Trophoblast cell (in vitro differentiated cells and primary cell): ENCODE results near the gene COL23A1.

Experiments
- DNase-seq, 2 donors: peaks; one replicate each; pipeline ENCODE4 v3.0.0-alpha.2; 2016
- H2AFZ ChIP-seq: 2 replicates; pipeline ENCODE4 v1.6.1; 2013; ENCODE audit warnings: low read length, moderate library complexity, mild to moderate bottlenecking; ENCODE audit not compliant: insufficient read depth, poor library complexity
- H2AK5ac ChIP-seq: 2 replicates; pipeline ENCODE4 v1.6.1; 2013; ENCODE audit warnings: mild to moderate bottlenecking, low read length
- H2BK120ac ChIP-seq: 2 replicates; pipeline ENCODE4 v1.6.1; 2013; ENCODE audit warnings: low read length, mild to moderate bottlenecking, moderate library complexity; ENCODE audit not compliant: insufficient read depth, poor library complexity
- H2BK12ac ChIP-seq: 2 replicates; pipeline ENCODE4 v1.6.1; 2013; ENCODE audit warnings: mild to moderate bottlenecking, low read length, moderate library complexity
- H2BK5ac ChIP-seq: 2 replicates; pipeline ENCODE4 v1.6.1; 2013; ENCODE audit warnings: low read length, low read depth, moderate library complexity, mild to moderate bottlenecking; ENCODE audit not compliant: poor library complexity
- H3K14ac ChIP-seq: 2 replicates; pipeline ENCODE4 v1.6.1; 2013; ENCODE audit warnings: mild to moderate bottlenecking, low read length
- H3K18ac ChIP-seq: 2 replicates; pipeline ENCODE4 v1.6.1; 2013; ENCODE audit warnings: mild to moderate bottlenecking, low read length
- H3K23ac ChIP-seq: 2 replicates; pipeline ENCODE4 v1.6.1; 2013; ENCODE audit warnings: low read length
- H3K27ac ChIP-seq: 2 replicates; pipeline ENCODE4 v1.5.1; 2013; ENCODE audit warnings: low read depth, mild to moderate bottlenecking, inconsistent platforms, low read length, moderate library complexity
- H3K27me3 ChIP-seq: 2 replicates; pipeline ENCODE4 v1.6.1; 2013; ENCODE audit warnings: inconsistent platforms, mild to moderate bottlenecking, low read length, moderate library complexity; ENCODE audit not compliant: insufficient read depth
- H3K36me3 ChIP-seq, 2 experiments: 1 replicate in 1 of 2; 2 replicates in 1 of 2; pipeline ENCODE4 v1.6.1; 2013; ENCODE audit warnings: low read length in 2 of 2, mild to moderate bottlenecking in 2 of 2, moderate library complexity in 1 of 2; ENCODE audit not compliant: insufficient read depth in 2 of 2, control insufficient read depth in 1 of 2
- H3K4ac ChIP-seq: 2 replicates; pipeline ENCODE4 v1.6.1; 2013; ENCODE audit warnings: low read depth, mild to moderate bottlenecking, low read length, moderate library complexity
- H3K4me1 ChIP-seq, 2 experiments: 1 replicate in 1 of 2; 2 replicates in 1 of 2; pipeline ENCODE4 v1.6.1; 2013; ENCODE audit warnings: low read length in 2 of 2, mild to moderate bottlenecking in 2 of 2, moderate library complexity in 1 of 2; ENCODE audit not compliant: insufficient read depth in 2 of 2, control insufficient read depth in 1 of 2
- H3K4me2 ChIP-seq: 2 replicates; pipeline ENCODE4 v1.6.1; 2013; ENCODE audit warnings: inconsistent platforms, mild to moderate bottlenecking, low read length, moderate library complexity
- H3K4me3 ChIP-seq: 2 replicates; pipeline ENCODE4 v1.5.1; 2013; ENCODE audit warnings: mild to moderate bottlenecking, low read depth, low read length, inconsistent platforms
- H3K79me1 ChIP-seq: one replicate; pipeline ENCODE4 v1.6.1; 2013; ENCODE audit warnings: low read length
- H3K79me2 ChIP-seq: 2 replicates; pipeline ENCODE4 v1.6.1; 2013; ENCODE audit warnings: low read length, mild to moderate bottlenecking; ENCODE audit not compliant: control insufficient read depth, insufficient read depth, poor library complexity
- H3K9ac ChIP-seq: 2 replicates; pipeline ENCODE4 v1.6.1; 2013; ENCODE audit warnings: mild to moderate bottlenecking, low read length
- H3K9me3 ChIP-seq: 2 replicates; pipeline ENCODE4 v1.6.1; 2013; ENCODE audit warnings: low read depth, mild to moderate bottlenecking, control low read depth, inconsistent platforms, low read length; ENCODE audit not compliant: insufficient read depth
- H4K12ac ChIP-seq: 2 replicates; pipeline ENCODE4 v1.6.1; 2013; ENCODE audit warnings: low read depth, mild to moderate bottlenecking, low read length, moderate library complexity
- H4K8ac ChIP-seq: 2 replicates; pipeline ENCODE4 v1.6.1; 2013; ENCODE audit warnings: low read depth, mild to moderate bottlenecking, low read length, moderate library complexity
- H4K91ac ChIP-seq: one replicate; pipeline ENCODE4 v1.6.1; 2013; ENCODE audit warnings: low read depth, mild to moderate bottlenecking, low read length, moderate library complexity
- WGBS: extraction: QIAGEN DNeasy Blood & Tissue Kit; methylation state at CpG from one replicate; pipeline ENCODE4 v1.1.7; 2013; ENCODE audit warnings: missing lambda C conversion rate; ENCODE audit not compliant: insufficient read length, insufficient coverage; ENCODE audit errors: extremely low coverage; 5-methylcytosine and 5-hydroxymethylcytosine counted together

Gene COL23A1

GRCh38 chr5:178283520-178283919 is 306.7 kb downstream of the COL23A1 start:
- WGBS = no CpG with 5 or more reads among the region's 3 CpGs
- H3K14ac ChIP-seq = no peak overlapping the region

GRCh38 chr5:178282391-178282790 is 307.8 kb downstream of the COL23A1 start:
- Histone ChIP-seq H3K4me1 (peaks cover 0 to 2% of the 10 kb centered on the region in 2 experiments), H2BK5ac (no peak overlapping the region)

More at GRCh38 chr5:178283520-178283919, 306.7 kb downstream of the COL23A1 start:
- Histone ChIP-seq H3K27me3 (no peaks in the 10 kb centered on the region), H3K9me3 (peaks cover 2% of the 10 kb centered on the region), H2AFZ (no peak overlapping the region), H3K36me3 (no peaks in the 10 kb centered on the region), H2BK120ac (no peak overlapping the region), H4K91ac (no peak overlapping the region), H3K4ac (no peak overlapping the region), H3K79me2 (no peaks in the 10 kb centered on the region), H3K18ac (no peak overlapping the region), H4K8ac (no peak overlapping the region), H2BK5ac (no peak overlapping the region), H2BK12ac (no peak overlapping the region), H3K4me2 (no peak overlapping the region), H2AK5ac (no peak overlapping the region), H3K4me1 (peaks cover 0 to 1% of the 10 kb centered on the region in 2 experiments), H3K79me1 (no peaks in the 10 kb centered on the region), H4K12ac (no peak overlapping the region), H3K4me3 (no peak overlapping the region), H3K9ac (no peak overlapping the region), H3K23ac (no peak overlapping the region), H3K27ac (no peak overlapping the region)
- no peak for DNase-seq

GRCh38 chr5:178281331-178281730 is 308.9 kb downstream of the COL23A1 start:
- Histone ChIP-seq H4K8ac (no peak overlapping the region), H4K91ac (no peak overlapping the region), H3K23ac (no peak overlapping the region), H3K4me2 (no peak overlapping the region), H3K79me1 (no peaks in the 10 kb centered on the region), H2AK5ac (no peak overlapping the region), H4K12ac (no peak overlapping the region), H3K18ac (no peak overlapping the region), H3K4ac (no peak overlapping the region), H3K9ac (no peak overlapping the region), H2BK120ac (no peak overlapping the region), H3K9me3 (peaks cover 9% of the 10 kb centered on the region), H2BK12ac (no peak overlapping the region), H3K4me1 (peaks cover 0 to 2% of the 10 kb centered on the region in 2 experiments), H2BK5ac (no peak overlapping the region), H3K14ac (no peak overlapping the region), H2AFZ (no peak overlapping the region), H3K79me2 (no peaks in the 10 kb centered on the region), H3K4me3 (no peak overlapping the region), H3K27me3 (no peaks in the 10 kb centered on the region), H3K27ac (no peak overlapping the region), H3K36me3 (no peaks in the 10 kb centered on the region)
- no peak for DNase-seq
- WGBS = no CpG with 5 or more reads among the region's 19 CpGs

More at GRCh38 chr5:178282391-178282790, 307.8 kb downstream of the COL23A1 start:
- H2AFZ ChIP-seq = no peak overlapping the region
- no peaks in the 10 kb centered on the region for H3K27me3 ChIP-seq
- no peaks in the 10 kb centered on the region for H3K36me3 ChIP-seq
- H4K91ac ChIP-seq = no peak overlapping the region
- H3K14ac ChIP-seq = no peak overlapping the region
- no peak overlapping the region for H3K4me3 ChIP-seq
- no CpG with 5 or more reads among the region's 4 CpGs for WGBS
- no peak overlapping the region for H3K18ac ChIP-seq
- no peak for DNase-seq
- H3K27ac ChIP-seq = no peak overlapping the region
- H3K9ac ChIP-seq = no peak overlapping the region
- no peak overlapping the region for H3K4ac ChIP-seq
- H3K4me2 ChIP-seq = no peak overlapping the region
- H3K79me1 ChIP-seq = no peaks in the 10 kb centered on the region
- no peak overlapping the region for H2BK12ac ChIP-seq
- no peaks in the 10 kb centered on the region for H3K79me2 ChIP-seq
- H2AK5ac ChIP-seq = no peak overlapping the region
- peaks cover 5% of the 10 kb centered on the region for H3K9me3 ChIP-seq
- no peak overlapping the region for H2BK120ac ChIP-seq
- no peak overlapping the region for H3K23ac ChIP-seq
- no peak overlapping the region for H4K8ac ChIP-seq
- no peak overlapping the region for H4K12ac ChIP-seq

GRCh38 chr5:178280631-178281030 is 309.6 kb downstream of the COL23A1 start:
- Histone ChIP-seq H3K4me1 (peaks cover 0 to 2% of the 10 kb centered on the region in 2 experiments), H4K12ac (no peak overlapping the region), H4K8ac (no peak overlapping the region), H2AFZ (no peak overlapping the region), H3K14ac (no peak overlapping the region), H2BK120ac (no peak overlapping the region), H3K36me3 (no peaks in the 10 kb centered on the region), H2BK12ac (no peak overlapping the region), H3K79me1 (no peaks in the 10 kb centered on the region), H3K9ac (no peak overlapping the region), H3K4ac (no peak overlapping the region), H3K27me3 (no peaks in the 10 kb centered on the region), H3K27ac (no peak overlapping the region), H3K4me2 (no peak overlapping the region), H3K23ac (no peak overlapping the region), H2AK5ac (no peak overlapping the region), H3K9me3 (peaks cover 16% of the 10 kb centered on the region), H4K91ac (no peak overlapping the region), H3K18ac (no peak overlapping the region), H3K79me2 (no peaks in the 10 kb centered on the region), H3K4me3 (no peak overlapping the region), H2BK5ac (no peak overlapping the region)
- WGBS = no CpG with 5 or more reads among the region's 9 CpGs
- DNase-seq = no peak
